RWPE2 (cell line): ENCODE results near the gene FOXI2.

Source experiments
- ATAC-seq: fragments of 200-7000 bp; cut with Tn5 transposase; 3 replicates; pipeline ENCODE4 v1.9.1; 2021; ENCODE audit warnings: low read depth
- DNase-seq: peaks from one replicate; pipeline ENCODE4 v3.0.0-alpha.2; 2020; ENCODE audit warnings: low spot score
- H3K27ac ChIP-seq: fragments of 450-650 bp; 2 replicates; pipeline ENCODE4 v1.5.1; 2017; ENCODE audit warnings: mild to moderate bottlenecking; ENCODE audit not compliant: poor library complexity, severe bottlenecking
- H3K27me3 ChIP-seq: fragments of 250-450 bp; sonication (Bioruptor Pico); 2 replicates; pipeline ENCODE4 v1.5.1; 2021; ENCODE audit warnings: mild to moderate bottlenecking, moderate library complexity; ENCODE audit not compliant: insufficient read depth, poor library complexity, severe bottlenecking
- H3K36me3 ChIP-seq: fragments of 250-450 bp; sonication (Bioruptor Pico); 2 replicates; pipeline ENCODE4 v1.5.1; 2020; ENCODE audit warnings: low read depth, mild to moderate bottlenecking, moderate library complexity
- H3K4me1 ChIP-seq: fragments of 250-450 bp; sonication (Bioruptor Pico); 2 replicates; pipeline ENCODE4 v1.5.1; 2021; ENCODE audit warnings: mild to moderate bottlenecking, moderate library complexity; ENCODE audit not compliant: insufficient read depth, poor library complexity, severe bottlenecking
- H3K4me3 ChIP-seq: fragments of 250-450 bp; sonication (Bioruptor Pico); 2 replicates; pipeline ENCODE4 v1.5.1; 2021; ENCODE audit warnings: mild to moderate bottlenecking, moderate library complexity; ENCODE audit not compliant: severe bottlenecking
- H3K9me3 ChIP-seq: fragments of 250-450 bp; sonication (Bioruptor Pico); 2 replicates; pipeline ENCODE4 v1.5.1; 2021; ENCODE audit warnings: mild to moderate bottlenecking, moderate library complexity; ENCODE audit not compliant: severe bottlenecking
- TF ChIP-seq, protein P1 (sequence below): fragments of 450-650 bp; IDR thresholded peaks from one replicate; pipeline ENCODE4 v1.5.1; 2017; ENCODE audit warnings: mild to moderate bottlenecking, moderate library complexity; ENCODE audit not compliant: poor library complexity, severe bottlenecking

FOXI2 gene

DNA sequence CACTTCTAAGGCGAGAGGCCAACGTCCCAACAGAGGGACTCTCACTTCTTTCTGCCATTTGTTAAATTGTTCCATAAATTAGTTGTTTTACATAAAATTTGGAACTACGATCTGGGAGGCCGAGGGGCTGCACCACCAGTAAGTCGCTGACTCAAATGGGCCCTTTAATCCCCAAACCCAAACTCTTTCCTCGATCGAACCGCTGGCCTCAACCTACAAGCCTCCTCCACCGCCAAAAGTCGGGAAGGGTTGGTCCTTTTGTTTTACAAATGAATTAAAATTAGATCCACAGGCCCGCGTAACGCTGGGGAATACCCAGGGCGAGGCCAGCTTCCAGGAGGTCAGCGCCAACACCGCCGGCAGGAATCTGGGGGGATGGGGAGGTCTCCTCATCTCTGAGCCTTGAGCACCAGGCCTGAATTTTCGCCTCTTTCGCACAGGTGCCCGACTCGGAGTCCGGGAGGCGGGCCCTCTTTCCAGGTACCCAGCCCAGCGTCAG, 1.2 kb upstream of the FOXI2 start:
- no peaks in the 10 kb centered on the region for H3K36me3 ChIP-seq
- no peak for DNase-seq
- H3K27ac ChIP-seq, result no peak overlapping the region
- ATAC-seq, result no peak
- H3K27me3 ChIP-seq, result peaks cover 73% of the 10 kb centered on the region
- H3K4me1 ChIP-seq, result no peaks in the 10 kb centered on the region
- H3K9me3 ChIP-seq, result no peaks in the 10 kb centered on the region
- TF ChIP-seq, protein P1, sequence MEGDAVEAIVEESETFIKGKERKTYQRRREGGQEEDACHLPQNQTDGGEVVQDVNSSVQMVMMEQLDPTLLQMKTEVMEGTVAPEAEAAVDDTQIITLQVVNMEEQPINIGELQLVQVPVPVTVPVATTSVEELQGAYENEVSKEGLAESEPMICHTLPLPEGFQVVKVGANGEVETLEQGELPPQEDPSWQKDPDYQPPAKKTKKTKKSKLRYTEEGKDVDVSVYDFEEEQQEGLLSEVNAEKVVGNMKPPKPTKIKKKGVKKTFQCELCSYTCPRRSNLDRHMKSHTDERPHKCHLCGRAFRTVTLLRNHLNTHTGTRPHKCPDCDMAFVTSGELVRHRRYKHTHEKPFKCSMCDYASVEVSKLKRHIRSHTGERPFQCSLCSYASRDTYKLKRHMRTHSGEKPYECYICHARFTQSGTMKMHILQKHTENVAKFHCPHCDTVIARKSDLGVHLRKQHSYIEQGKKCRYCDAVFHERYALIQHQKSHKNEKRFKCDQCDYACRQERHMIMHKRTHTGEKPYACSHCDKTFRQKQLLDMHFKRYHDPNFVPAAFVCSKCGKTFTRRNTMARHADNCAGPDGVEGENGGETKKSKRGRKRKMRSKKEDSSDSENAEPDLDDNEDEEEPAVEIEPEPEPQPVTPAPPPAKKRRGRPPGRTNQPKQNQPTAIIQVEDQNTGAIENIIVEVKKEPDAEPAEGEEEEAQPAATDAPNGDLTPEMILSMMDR, result no peak
- no peak overlapping the region for H3K4me3 ChIP-seq

DNA sequence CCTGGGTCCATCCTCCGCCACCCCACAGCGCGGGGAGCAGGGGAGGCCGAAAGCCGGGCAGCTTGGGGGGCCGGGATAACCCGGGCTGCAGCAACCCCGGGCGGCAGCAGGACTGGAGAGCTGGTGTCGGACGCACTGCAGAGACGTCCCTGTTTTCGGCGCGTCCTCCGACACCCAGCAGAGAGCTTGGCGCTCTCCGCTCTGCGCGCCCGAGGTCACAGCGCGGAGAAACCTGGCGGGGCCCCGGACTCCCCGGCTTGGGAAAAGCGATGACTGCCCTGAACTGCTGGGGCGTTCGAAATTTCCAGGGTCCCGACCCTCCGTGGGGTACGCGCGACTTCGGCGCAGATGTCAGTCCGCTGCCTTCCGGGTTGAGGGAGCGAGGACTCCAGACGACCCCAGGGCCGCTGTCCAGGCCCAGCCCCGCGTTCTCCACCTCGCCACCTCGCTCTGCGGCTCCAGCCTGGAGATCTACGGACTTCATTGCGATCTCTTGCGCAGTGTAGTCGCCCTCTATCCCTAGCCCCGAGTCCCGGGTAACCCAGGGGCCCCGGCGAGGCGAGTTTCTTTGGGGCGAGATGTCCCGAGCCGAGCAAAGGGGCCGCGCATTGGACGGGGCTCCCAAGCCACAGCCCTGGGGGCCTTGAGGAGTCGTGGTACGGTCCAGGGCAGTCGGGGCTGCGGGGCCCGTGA, 617 bp upstream of the FOXI2 start:
- TF ChIP-seq, protein P1, result no peak
- Histone ChIP-seq H3K9me3 (no peaks in the 10 kb centered on the region), H3K4me1 (no peaks in the 10 kb centered on the region), H3K27me3 (peaks cover 71% of the 10 kb centered on the region), H3K4me3 (no peak overlapping the region), H3K27ac (no peak overlapping the region), H3K36me3 (no peaks in the 10 kb centered on the region)
- ATAC-seq (peak; percentile 24; the same call in 2 of the 3 replicates), DNase-seq (no peak)

DNA sequence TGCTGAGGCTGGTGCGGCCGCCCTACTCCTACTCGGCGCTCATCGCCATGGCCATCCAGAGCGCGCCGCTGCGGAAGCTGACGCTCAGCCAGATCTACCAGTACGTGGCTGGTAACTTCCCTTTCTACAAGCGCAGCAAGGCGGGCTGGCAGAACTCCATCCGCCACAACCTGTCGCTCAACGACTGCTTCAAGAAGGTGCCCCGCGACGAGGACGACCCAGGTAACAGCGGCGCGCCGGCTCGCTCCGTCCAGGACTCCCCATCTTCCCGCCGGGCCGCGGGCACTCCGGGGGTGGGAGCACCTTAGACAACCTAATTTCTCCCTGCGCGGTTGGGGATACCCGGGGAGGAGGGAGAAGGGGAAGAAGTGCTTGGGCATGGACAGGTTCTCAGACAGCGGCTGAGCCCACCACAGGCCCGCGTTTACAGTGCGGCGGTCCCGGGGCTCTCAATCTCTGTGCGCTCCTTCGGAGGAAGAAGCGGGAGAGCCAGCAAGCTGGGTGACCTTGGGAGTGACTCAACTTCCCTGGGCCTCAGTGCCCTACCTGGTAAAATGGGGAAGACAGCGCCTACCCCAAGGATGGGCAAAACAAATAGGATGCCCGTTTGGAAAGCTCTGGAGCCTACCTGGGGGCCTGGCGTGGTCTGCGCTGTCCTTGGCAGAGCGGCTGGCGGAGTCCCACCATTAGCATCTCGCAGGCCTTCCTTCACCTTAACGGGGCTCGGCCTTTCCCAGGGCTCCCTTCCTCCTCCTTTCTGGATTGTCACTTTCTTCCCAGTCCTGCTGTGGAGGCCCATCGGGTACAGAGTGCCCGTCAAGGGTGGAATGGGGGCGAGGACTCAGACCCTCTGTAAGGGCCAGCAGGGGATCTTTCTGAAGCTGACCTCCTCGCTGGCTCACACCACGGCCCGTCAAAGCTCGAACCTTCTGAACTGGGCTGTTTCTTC, 852 bp downstream of the FOXI2 start:
- DNase-seq (no peak), ATAC-seq (peak; percentile 18; the same call in 1 of the 3 replicates)
- no peak overlapping the region for H3K4me3 ChIP-seq
- no peak overlapping the region for H3K27ac ChIP-seq
- no peaks in the 10 kb centered on the region for H3K4me1 ChIP-seq
- H3K9me3 ChIP-seq, result no peaks in the 10 kb centered on the region
- peaks cover 63% of the 10 kb centered on the region for H3K27me3 ChIP-seq
- TF ChIP-seq, protein P1, result no peak
- no peaks in the 10 kb centered on the region for H3K36me3 ChIP-seq

DNA sequence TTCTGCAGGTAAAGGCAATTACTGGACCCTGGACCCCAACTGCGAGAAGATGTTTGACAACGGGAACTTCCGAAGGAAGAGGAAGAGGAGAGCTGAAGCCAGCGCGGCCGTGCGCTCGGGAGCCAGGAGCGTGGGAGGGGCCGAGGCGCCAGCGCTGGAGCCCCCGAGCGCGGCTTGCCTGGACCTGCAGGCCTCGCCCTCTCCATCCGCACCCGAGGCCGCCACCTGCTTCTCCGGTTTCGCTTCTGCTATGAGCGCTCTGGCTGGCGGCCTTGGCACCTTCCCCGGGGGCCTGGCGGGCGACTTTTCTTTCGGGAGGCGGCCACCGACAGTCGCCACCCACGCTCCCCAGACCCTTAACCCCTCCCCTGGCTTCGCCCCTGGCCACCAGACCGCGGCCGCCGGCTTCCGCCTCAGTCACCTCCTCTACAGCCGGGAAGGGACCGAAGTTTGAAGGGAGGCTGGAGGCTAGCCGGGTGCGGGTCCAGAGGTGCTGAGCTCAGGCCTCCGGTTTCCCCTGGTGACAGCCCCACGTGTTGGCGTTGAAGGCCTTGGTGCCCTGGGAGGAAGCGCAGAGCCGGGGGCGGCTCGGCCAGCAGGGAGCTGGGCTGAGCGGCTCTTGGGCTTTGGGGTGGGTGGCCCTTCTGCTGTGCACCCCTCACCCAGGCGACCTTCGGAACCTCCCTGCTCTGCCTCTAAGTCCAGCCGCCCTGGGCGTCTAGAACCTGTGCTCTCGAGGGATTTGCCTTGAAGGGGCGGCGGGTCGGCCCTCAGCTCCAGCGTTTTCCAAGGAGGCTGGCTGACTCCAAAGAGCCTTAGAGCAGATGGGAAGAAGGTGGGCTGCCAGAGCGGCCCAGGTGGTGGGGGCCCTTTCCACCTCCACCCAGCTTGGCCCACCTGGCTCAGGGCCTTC, 1.8 kb downstream of the FOXI2 start:
- no peak overlapping the region for H3K27ac ChIP-seq
- TF ChIP-seq, protein P1, result no peak
- H3K4me3 ChIP-seq, result no peak overlapping the region
- ATAC-seq, result peak; percentile 43; the same call in 2 of the 3 replicates
- H3K36me3 ChIP-seq, result no peaks in the 10 kb centered on the region
- no peaks in the 10 kb centered on the region for H3K9me3 ChIP-seq
- no peak for DNase-seq
- H3K4me1 ChIP-seq, result no peaks in the 10 kb centered on the region
- H3K27me3 ChIP-seq, result peaks cover 55% of the 10 kb centered on the region
